Fibroblast of lung (primary cell): ENCODE measurements around the gene C1orf52. TPM values are rescaled to one million over a fixed set of nuclear protein-coding genes. Genes with fewer than 3 reads are reported as not detected.
A peak's percentile ranks its signal among the peaks of the same experiment; 100 is the strongest.

Source experiments
- DNase-seq, 2 donors: peaks; one replicate each; pipeline versions ENCODE4 v3.0.0 to v3.0.0-alpha.2; 2010; ENCODE audit warnings: low read depth in 2 of 2
- H2AFZ ChIP-seq: 2 replicates; pipeline ENCODE4 v1.5.1; 2012; ENCODE audit warnings: low read length, control low read depth, inconsistent platforms
- H3K27ac ChIP-seq: 2 replicates; pipeline ENCODE4 v1.5.1; 2011; ENCODE audit warnings: low read length, control low read depth; ENCODE audit not compliant: insufficient read depth
- H3K27me3 ChIP-seq: 2 replicates; pipeline ENCODE4 v1.5.1; 2011; ENCODE audit warnings: mild to moderate bottlenecking, low read length; ENCODE audit not compliant: control insufficient read depth, insufficient read depth
- H3K36me3 ChIP-seq: 2 replicates; pipeline ENCODE4 v1.5.1; 2011; ENCODE audit warnings: low read length; ENCODE audit not compliant: control insufficient read depth, insufficient read depth
- H3K4me1 ChIP-seq: 2 replicates; pipeline ENCODE4 v1.5.1; 2011; ENCODE audit warnings: low read length; ENCODE audit not compliant: control insufficient read depth, insufficient read depth; ENCODE audit errors: extremely low read depth
- H3K4me2 ChIP-seq: 2 replicates; pipeline ENCODE4 v1.5.1; 2011; ENCODE audit warnings: low read length, control low read depth; ENCODE audit not compliant: insufficient read depth; ENCODE audit errors: extremely low read depth
- H3K4me3 ChIP-seq, 4 experiments: fragments of 200-600 bp in 1 of 4; sonication (generic) in 1 of 4; replicated peaks in 1 of 4; 2 replicates each; pipeline ENCODE4 v1.5.1; 2011 to 2016; ENCODE audit warnings: low read length in 4 of 4, low read depth in 3 of 4, mild to moderate bottlenecking in 3 of 4, control low read depth in 2 of 4, inconsistent platforms in 1 of 4, mixed read lengths in 1 of 4; ENCODE audit not compliant: insufficient read depth in 1 of 4; ENCODE audit errors: control extremely low read depth in 1 of 4
- H3K79me2 ChIP-seq: 2 replicates; pipeline ENCODE4 v1.5.1; 2012; ENCODE audit warnings: mild to moderate bottlenecking, low read length, inconsistent platforms; ENCODE audit not compliant: control insufficient read depth, insufficient read depth
- H3K9ac ChIP-seq: 2 replicates; pipeline ENCODE4 v1.5.1; 2011; ENCODE audit warnings: mild to moderate bottlenecking, low read length, control low read depth; ENCODE audit not compliant: insufficient read depth
- H3K9me3 ChIP-seq: 2 replicates; pipeline ENCODE4 v1.5.1; 2012; ENCODE audit warnings: low read depth, low read length; ENCODE audit not compliant: control insufficient read depth, insufficient read depth
- H4K20me1 ChIP-seq: 2 replicates; pipeline ENCODE4 v1.5.1; 2011; ENCODE audit warnings: low read length; ENCODE audit not compliant: control insufficient read depth, insufficient read depth; ENCODE audit errors: extremely low read depth
- EZH2 ChIP-seq: IDR thresholded peaks from 2 replicates; pipeline ENCODE4 v1.5.1; 2012; ENCODE audit warnings: low read length, control low read depth, mild to moderate bottlenecking; ENCODE audit errors: missing control alignments
- polyA plus RNA-seq, 2 donors: library from polyadenylated mRNA; depleted of rRNA in 1 of 2; stranded (reverse) in 1 of 2; unstranded in 1 of 2; fragments of >200 nt; gene quantifications; 2 replicates each; pipeline ENCODE4 v1.2.1, GENCODE V29; 2011 to 2012; ENCODE audit warnings: missing spikeins in 1 of 2
- total RNA-seq: library from RNA; depleted of rRNA; stranded (reverse); fragments of >200 nt; gene quantifications from 2 replicates; pipeline ENCODE4 v1.2.1, GENCODE V29; 2014
- TF ChIP-seq, protein P1 (sequence below), 2 donors: IDR thresholded peaks in 1 of 2; conservative IDR thresholded peaks in 1 of 2; 1 replicate in 1 of 2; 2 replicates in 1 of 2; pipeline ENCODE4 v1.5.1; 2011 to 2012; ENCODE audit warnings: low read length in 2 of 2, control low read depth in 1 of 2, inconsistent platforms in 1 of 2, low read depth in 1 of 2, mild to moderate bottlenecking in 1 of 2

C1orf52 gene
- total and polyA plus RNA-seq, 2 donors (not counting 1 experiment from before 2014, with no cell fraction given): 11.4 to 24.7 TPM

GRCh38 chr1:85283475-85284199 is 24.2 kb upstream of the C1orf52 start:
- no peak overlapping the region for H3K4me2 ChIP-seq
- H3K27me3 ChIP-seq: no peaks in the 10 kb centered on the region
- H3K9me3 ChIP-seq: no peaks in the 10 kb centered on the region
- no peaks in the 10 kb centered on the region for H3K36me3 ChIP-seq
- H2AFZ ChIP-seq: no peak overlapping the region
- no peak overlapping the region for H3K9ac ChIP-seq
- no peak overlapping the region for H3K27ac ChIP-seq
- TF ChIP-seq, protein P1, sequence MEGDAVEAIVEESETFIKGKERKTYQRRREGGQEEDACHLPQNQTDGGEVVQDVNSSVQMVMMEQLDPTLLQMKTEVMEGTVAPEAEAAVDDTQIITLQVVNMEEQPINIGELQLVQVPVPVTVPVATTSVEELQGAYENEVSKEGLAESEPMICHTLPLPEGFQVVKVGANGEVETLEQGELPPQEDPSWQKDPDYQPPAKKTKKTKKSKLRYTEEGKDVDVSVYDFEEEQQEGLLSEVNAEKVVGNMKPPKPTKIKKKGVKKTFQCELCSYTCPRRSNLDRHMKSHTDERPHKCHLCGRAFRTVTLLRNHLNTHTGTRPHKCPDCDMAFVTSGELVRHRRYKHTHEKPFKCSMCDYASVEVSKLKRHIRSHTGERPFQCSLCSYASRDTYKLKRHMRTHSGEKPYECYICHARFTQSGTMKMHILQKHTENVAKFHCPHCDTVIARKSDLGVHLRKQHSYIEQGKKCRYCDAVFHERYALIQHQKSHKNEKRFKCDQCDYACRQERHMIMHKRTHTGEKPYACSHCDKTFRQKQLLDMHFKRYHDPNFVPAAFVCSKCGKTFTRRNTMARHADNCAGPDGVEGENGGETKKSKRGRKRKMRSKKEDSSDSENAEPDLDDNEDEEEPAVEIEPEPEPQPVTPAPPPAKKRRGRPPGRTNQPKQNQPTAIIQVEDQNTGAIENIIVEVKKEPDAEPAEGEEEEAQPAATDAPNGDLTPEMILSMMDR (conservative IDR thresholded peaks at IDR 0.05 in 1 of 2, IDR thresholded peaks at IDR 0.05 in 1 of 2; ENCODE audit: low read depth in 1 of 2, low read length in 2 of 2): no peak
- TF ChIP-seq EZH2: no peak
- no peak for DNase-seq
- peaks cover 5% of the 10 kb centered on the region for H3K4me1 ChIP-seq
- H3K4me3 ChIP-seq: no peak overlapping the region
- no peaks in the 10 kb centered on the region for H4K20me1 ChIP-seq
- no peaks in the 10 kb centered on the region for H3K79me2 ChIP-seq

GRCh38 chr1:85282424-85282823 is 23.0 kb upstream of the C1orf52 start:
- TF ChIP-seq, protein P1 (conservative IDR thresholded peaks at IDR 0.05 in 1 of 2, IDR thresholded peaks at IDR 0.05 in 1 of 2; ENCODE audit: low read depth in 1 of 2, low read length in 2 of 2): no peak
- TF ChIP-seq EZH2: no peak
- H3K36me3 ChIP-seq: no peaks in the 10 kb centered on the region
- no peaks in the 10 kb centered on the region for H3K27me3 ChIP-seq
- H2AFZ ChIP-seq: no peak overlapping the region
- H3K9me3 ChIP-seq: no peaks in the 10 kb centered on the region
- H4K20me1 ChIP-seq: no peaks in the 10 kb centered on the region
- no peaks in the 10 kb centered on the region for H3K79me2 ChIP-seq
- H3K4me3 ChIP-seq: no peak overlapping the region
- H3K4me2 ChIP-seq: no peak overlapping the region
- H3K4me1 ChIP-seq: peaks cover 5% of the 10 kb centered on the region
- no peak for DNase-seq
- H3K9ac ChIP-seq: no peak overlapping the region
- no peak overlapping the region for H3K27ac ChIP-seq

GRCh38 chr1:85280636-85281035 is 21.2 kb upstream of the C1orf52 start:
- no peaks in the 10 kb centered on the region for H3K36me3 ChIP-seq
- no peak overlapping the region for H3K4me3 ChIP-seq
- no peaks in the 10 kb centered on the region for H3K9me3 ChIP-seq
- no peak overlapping the region for H3K4me2 ChIP-seq
- peaks cover 5% of the 10 kb centered on the region for H3K4me1 ChIP-seq
- peak in 1 of 2 donors; percentile 20 for DNase-seq
- no peak for TF ChIP-seq EZH2
- TF ChIP-seq, protein P1 (conservative IDR thresholded peaks at IDR 0.05 in 1 of 2, IDR thresholded peaks at IDR 0.05 in 1 of 2; ENCODE audit: low read depth in 1 of 2, low read length in 2 of 2): no peak
- no peak overlapping the region for H2AFZ ChIP-seq
- H3K27ac ChIP-seq: no peak overlapping the region
- H3K9ac ChIP-seq: no peak overlapping the region
- no peaks in the 10 kb centered on the region for H3K27me3 ChIP-seq
- peaks cover 6% of the 10 kb centered on the region for H3K79me2 ChIP-seq
- H4K20me1 ChIP-seq: no peaks in the 10 kb centered on the region
